ENCODE results near the gene EEIG1. TPM values are rescaled to one million over a fixed set of nuclear protein-coding genes. Genes with fewer than 3 reads are reported as not detected.

Gene EEIG1
- polyA plus RNA-seq, 1 donor (not counting 4 experiments of a cell fraction or from before 2014, with no cell fraction given): 3.7 TPM

DNA sequence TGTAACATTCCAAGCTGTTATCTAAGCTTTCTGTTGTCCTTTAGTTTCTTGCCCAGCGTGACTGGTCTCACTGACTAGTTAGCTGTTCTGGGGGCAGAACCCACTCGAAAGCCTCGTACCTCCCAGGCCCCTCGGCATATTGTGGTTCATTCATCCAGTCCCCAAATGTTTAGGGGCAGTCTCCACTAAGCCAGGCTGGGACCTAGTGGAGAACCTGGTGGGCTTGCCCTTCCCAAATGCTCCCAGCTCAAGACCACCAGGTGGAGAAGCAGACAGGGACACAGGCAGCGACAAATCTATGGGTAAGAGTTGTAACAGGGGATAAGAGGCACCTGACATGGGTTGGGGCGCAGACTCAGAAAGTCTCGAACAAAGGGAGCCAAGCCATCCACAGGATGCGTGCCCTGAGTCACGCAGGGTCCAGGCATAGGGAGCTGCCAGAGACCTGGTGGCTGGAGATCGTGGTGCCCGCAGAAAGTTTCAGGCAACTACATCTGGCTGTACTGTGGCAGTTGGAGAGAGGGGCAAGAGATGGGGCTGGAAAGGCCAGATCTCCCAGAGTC, 851 bp upstream of the EEIG1 start:
- Histone ChIP-seq H3K36me3 (ENCODE audit: control insufficient read depth in 2 of 2, extremely low read depth in 1 of 2, insufficient read depth in 2 of 2, low read length in 2 of 2) (no peaks in the 10 kb centered on the region), H2AFZ (ENCODE audit: control insufficient read depth, low read length) (peak overlapping the region; percentile 95), H3K27ac (ENCODE audit: control insufficient read depth, insufficient read depth, low read length) (peak overlapping the region; percentile 73), H3K9ac (ENCODE audit: control insufficient read depth, extremely low read depth, insufficient read depth, low read length) (peak overlapping the region; percentile 81), H3K4me3 (ENCODE audit: control insufficient read depth in 2 of 3, extremely low read depth in 1 of 3, insufficient read depth in 2 of 3, low read depth in 1 of 3, low read length in 3 of 3) (peak overlapping the region; percentile 44 to 79 (median 77)), H3K9me1 (ENCODE audit: control insufficient read depth, extremely low read depth, insufficient read depth, low read length) (no peaks in the 10 kb centered on the region), H3K27me3 (ENCODE audit: control insufficient read depth, extremely low read depth, insufficient read depth, low read length) (no peaks in the 10 kb centered on the region), H3K4me2 (ENCODE audit: control insufficient read depth, extremely low read depth, insufficient read depth, low read depth, low read length) (peak overlapping the region; percentile 100), H4K20me1 (ENCODE audit: control insufficient read depth, extremely low read depth, insufficient read depth, low read length) (no peaks in the 10 kb centered on the region), H3K4me1 (ENCODE audit: control insufficient read depth, extremely low read depth, insufficient read depth, low read length) (peaks cover 25% of the 10 kb centered on the region), H3K9me3 (ENCODE audit: control insufficient read depth, low read depth, low read length) (no peaks in the 10 kb centered on the region), H3K79me2 (ENCODE audit: control insufficient read depth, insufficient read depth, low read length) (peaks cover 20% of the 10 kb centered on the region)
- no peak for TF ChIP-seq EZH2 (IDR thresholded peaks at IDR 0.05; ENCODE audit: low read length)
- TF ChIP-seq, protein P1, sequence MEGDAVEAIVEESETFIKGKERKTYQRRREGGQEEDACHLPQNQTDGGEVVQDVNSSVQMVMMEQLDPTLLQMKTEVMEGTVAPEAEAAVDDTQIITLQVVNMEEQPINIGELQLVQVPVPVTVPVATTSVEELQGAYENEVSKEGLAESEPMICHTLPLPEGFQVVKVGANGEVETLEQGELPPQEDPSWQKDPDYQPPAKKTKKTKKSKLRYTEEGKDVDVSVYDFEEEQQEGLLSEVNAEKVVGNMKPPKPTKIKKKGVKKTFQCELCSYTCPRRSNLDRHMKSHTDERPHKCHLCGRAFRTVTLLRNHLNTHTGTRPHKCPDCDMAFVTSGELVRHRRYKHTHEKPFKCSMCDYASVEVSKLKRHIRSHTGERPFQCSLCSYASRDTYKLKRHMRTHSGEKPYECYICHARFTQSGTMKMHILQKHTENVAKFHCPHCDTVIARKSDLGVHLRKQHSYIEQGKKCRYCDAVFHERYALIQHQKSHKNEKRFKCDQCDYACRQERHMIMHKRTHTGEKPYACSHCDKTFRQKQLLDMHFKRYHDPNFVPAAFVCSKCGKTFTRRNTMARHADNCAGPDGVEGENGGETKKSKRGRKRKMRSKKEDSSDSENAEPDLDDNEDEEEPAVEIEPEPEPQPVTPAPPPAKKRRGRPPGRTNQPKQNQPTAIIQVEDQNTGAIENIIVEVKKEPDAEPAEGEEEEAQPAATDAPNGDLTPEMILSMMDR (optimal IDR thresholded peaks at IDR 0.05 in 1 of 3, IDR thresholded peaks at IDR 0.05 in 1 of 3, conservative IDR thresholded peaks at IDR 0.05 in 1 of 3; ENCODE audit: extremely low read depth in 1 of 3, insufficient read depth in 2 of 3, low read length in 3 of 3): no peak
- no peak for DNase-seq (ENCODE audit: low read depth, low spot score)
- dilution Hi-C loops (cut with MboI; ENCODE audit: extremely low pct_ligation_motif_present, low sequenced_read_pairs): no loop called here
- FAIRE-seq: no peak

DNA sequence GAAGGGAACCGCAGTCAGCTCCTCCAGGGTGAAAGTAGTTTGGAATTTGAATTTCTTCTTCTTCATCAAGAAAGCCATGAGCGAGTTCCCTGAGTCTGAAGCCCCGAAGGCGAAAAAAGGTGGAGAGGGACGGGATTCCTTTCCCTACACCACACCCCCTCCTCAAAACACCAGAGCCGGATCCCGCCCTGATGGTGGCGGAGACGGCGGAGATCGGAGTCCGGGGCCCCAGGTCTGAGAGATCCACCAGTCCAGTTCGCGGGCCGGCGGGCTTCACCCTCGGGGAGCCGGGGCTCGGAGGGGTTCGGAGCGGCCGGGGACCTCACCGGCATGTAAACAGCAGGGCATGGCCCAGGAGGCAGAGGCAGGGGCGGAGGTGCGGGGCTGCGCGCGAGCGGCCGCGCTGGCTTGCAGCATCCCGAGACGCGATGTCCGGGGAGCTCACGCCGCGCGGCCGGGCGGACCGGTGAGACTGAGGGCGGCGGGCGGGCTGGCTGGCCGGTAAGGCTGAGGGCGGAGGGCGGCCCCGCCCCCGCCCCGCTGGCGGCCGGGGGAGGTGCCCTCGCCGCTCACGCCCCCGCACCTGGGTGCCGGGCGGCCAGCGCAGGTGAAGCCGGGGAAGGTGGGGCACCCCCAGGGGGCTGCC, 606 bp downstream of the EEIG1 start:
- Histone ChIP-seq H4K20me1 (ENCODE audit: control insufficient read depth, extremely low read depth, insufficient read depth, low read length) (no peaks in the 10 kb centered on the region), H3K4me1 (ENCODE audit: control insufficient read depth, extremely low read depth, insufficient read depth, low read length) (peaks cover 25% of the 10 kb centered on the region), H3K4me3 (ENCODE audit: control insufficient read depth in 2 of 3, extremely low read depth in 1 of 3, insufficient read depth in 2 of 3, low read depth in 1 of 3, low read length in 3 of 3) (peak overlapping the region; percentile 64 to 90 (median 77)), H3K4me2 (ENCODE audit: control insufficient read depth, extremely low read depth, insufficient read depth, low read depth, low read length) (peak overlapping the region; percentile 94), H3K9ac (ENCODE audit: control insufficient read depth, extremely low read depth, insufficient read depth, low read length) (peak overlapping the region; percentile 69), H3K27me3 (ENCODE audit: control insufficient read depth, extremely low read depth, insufficient read depth, low read length) (no peaks in the 10 kb centered on the region), H3K79me2 (ENCODE audit: control insufficient read depth, insufficient read depth, low read length) (peaks cover 27% of the 10 kb centered on the region), H3K9me1 (ENCODE audit: control insufficient read depth, extremely low read depth, insufficient read depth, low read length) (no peaks in the 10 kb centered on the region), H2AFZ (ENCODE audit: control insufficient read depth, low read length) (peak overlapping the region; percentile 36), H3K27ac (ENCODE audit: control insufficient read depth, insufficient read depth, low read length) (peak overlapping the region; percentile 23), H3K36me3 (ENCODE audit: control insufficient read depth in 2 of 2, extremely low read depth in 1 of 2, insufficient read depth in 2 of 2, low read length in 2 of 2) (peaks cover 0 to 4% of the 10 kb centered on the region in 2 experiments), H3K9me3 (ENCODE audit: control insufficient read depth, low read depth, low read length) (no peaks in the 10 kb centered on the region)
- no peak for FAIRE-seq
- dilution Hi-C loops (cut with MboI; ENCODE audit: extremely low pct_ligation_motif_present, low sequenced_read_pairs): no loop called here
- no peak for DNase-seq (ENCODE audit: low read depth, low spot score)
- TF ChIP-seq, protein P1 (optimal IDR thresholded peaks at IDR 0.05 in 1 of 3, IDR thresholded peaks at IDR 0.05 in 1 of 3, conservative IDR thresholded peaks at IDR 0.05 in 1 of 3; ENCODE audit: extremely low read depth in 1 of 3, insufficient read depth in 2 of 3, low read length in 3 of 3): no peak
- no peak for TF ChIP-seq EZH2 (IDR thresholded peaks at IDR 0.05; ENCODE audit: low read length)
